Activated naive CD8-positive, alpha-beta T cell treated with anti-CD3 and anti-CD28 coated beads, Interleukin-2, amount 10 ng/mL, durations not matched to agents 7 days and 5 days (primary cell): ENCODE measurements around the gene INTU. TPM values are rescaled to one million over a fixed set of nuclear protein-coding genes. Genes with fewer than 3 reads are reported as not detected.
"Not testable (repeated sequence)": the region's sequence is repeated elsewhere in the genome, so short reads cannot be mapped to it uniquely, and the experiment has no call there.

ENCODE experiments used
- ATAC-seq: fragments of 150-1000 bp; cut with Tn5 transposase; one replicate; pipeline ENCODE4 v1.10.0; 2021; ENCODE audit warnings: low read depth, moderate library complexity
- POLR2A ChIA-PET: fragments of 350-600 bp; sonication (Branson Sonifier 250); formaldehyde crosslinking; loops from one replicate; lab custom pipeline; 2021; ENCODE audit warnings: antibody characterized with exemption; lab: Charles Lee
- DNase-seq: peaks from one replicate; pipeline ENCODE4 v3.0.0; 2021
- H3K27ac Mint-ChIP-seq: one replicate; pipeline ENCODE4 v1.8.0; 2022; ENCODE audit warnings: mild to moderate bottlenecking, mixed read lengths
- H3K27me3 Mint-ChIP-seq: one replicate; pipeline ENCODE4 v1.8.0; 2022; ENCODE audit warnings: mild to moderate bottlenecking, moderate library complexity, mixed read lengths
- H3K36me3 Mint-ChIP-seq: one replicate; pipeline ENCODE4 v1.8.0; 2021; ENCODE audit warnings: mild to moderate bottlenecking, mixed read lengths
- H3K4me1 Mint-ChIP-seq: one replicate; pipeline ENCODE4 v1.8.0; 2021; ENCODE audit warnings: mixed read lengths
- H3K4me3 Mint-ChIP-seq: one replicate; pipeline ENCODE4 v1.8.0; 2022; ENCODE audit warnings: mild to moderate bottlenecking, moderate library complexity, mixed read lengths
- H3K9me3 Mint-ChIP-seq: one replicate; pipeline ENCODE4 v1.8.0; 2021; ENCODE audit warnings: mixed read lengths
- total RNA-seq, 2 experiments: library from RNA; stranded (reverse); gene quantifications; one replicate each; pipeline ENCODE4 v1.2.3, GENCODE V29; 2021

INTU gene
- under 1 TPM; 0.06 to 0.17 TPM for total RNA-seq

DNA sequence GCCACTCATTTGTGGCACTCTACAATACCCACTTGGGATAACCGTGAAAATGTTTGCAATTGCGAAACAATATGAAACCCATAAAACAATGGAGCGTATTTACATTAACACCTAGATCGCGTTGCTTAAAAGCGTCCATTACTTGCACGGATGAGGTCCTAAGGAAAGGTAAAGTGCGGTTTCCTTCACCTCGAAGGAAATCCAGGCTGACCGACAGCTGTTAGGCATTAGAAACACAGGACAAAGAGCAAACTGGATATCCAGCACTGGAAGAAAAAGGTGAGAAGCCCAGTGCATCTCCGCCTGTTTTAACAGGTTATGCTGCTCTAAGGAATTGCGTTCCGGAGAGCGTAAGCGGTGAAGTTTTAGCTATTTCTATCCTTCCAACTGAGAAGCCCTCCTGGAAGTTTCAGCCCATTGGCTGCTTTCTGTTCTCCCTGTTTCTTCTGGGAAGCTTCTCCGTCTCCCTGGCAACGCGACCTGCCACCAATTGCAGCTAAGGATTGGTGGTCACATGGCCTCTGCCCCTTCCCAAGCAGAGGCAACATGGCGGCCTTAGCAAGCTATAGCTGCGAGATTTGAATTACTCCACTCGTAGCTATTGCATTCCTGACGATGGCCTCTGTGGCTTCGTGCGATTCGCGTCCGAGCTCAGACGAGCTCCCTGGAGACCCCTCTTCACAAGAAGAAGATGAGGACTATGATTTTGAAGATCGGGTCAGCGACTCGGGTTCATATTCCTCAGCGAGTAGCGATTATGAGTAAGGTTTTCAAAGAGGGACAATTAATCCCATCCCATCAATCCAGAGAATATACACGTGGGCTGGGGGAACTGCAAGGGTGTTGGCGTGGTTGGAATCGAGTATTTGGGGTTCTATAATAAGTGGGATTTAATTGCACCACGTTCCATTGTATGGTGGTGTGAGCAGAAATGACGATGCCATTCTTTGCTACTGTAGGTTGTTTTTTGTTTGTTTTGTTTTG is at the start of gene INTU:
INTU (plus strand) TSS at position 538 of the 984 bp plus-strand sequence; CDS start at position 616, 78 bp downstream.
- Mint-ChIP-seq H3K9me3 (no peaks in the 10 kb centered on the region), H3K4me1 (peaks cover 9% of the 10 kb centered on the region), H3K27me3 (peaks cover 40% of the 10 kb centered on the region), H3K36me3 (no peaks in the 10 kb centered on the region), H3K4me3 (peak within 1 kb of the TSS; percentile 74), H3K27ac (no peak within 1 kb of the TSS)
- peak; percentile 88 for ATAC-seq
- POLR2A ChIA-PET = no interaction called here
- DNase-seq = peak; percentile 46

DNA sequence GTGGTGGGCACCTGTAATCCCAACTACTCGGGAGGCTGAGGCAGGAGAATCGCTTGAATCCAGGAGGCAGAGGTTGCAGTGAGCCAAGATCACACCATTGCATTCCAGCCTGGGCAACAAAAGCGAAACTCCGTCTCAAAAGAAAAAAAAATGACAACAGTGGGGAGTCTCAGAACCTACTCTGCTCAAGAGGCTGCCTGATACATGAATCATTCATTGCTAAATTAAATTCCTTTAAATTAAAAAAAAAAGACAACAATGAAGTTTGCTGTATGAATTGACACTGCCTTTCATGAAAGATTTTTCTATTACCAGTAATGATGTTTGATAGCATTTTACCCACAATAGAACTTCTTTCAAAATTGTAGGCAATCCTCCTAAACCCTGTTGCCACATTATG is 46.3 kb upstream of the INTU start:
- H3K4me3 Mint-ChIP-seq, H3K27me3 Mint-ChIP-seq, H3K4me1 Mint-ChIP-seq, ATAC-seq, H3K36me3 Mint-ChIP-seq, POLR2A ChIA-PET, H3K27ac Mint-ChIP-seq, H3K9me3 Mint-ChIP-seq, DNase-seq: not testable (repeated sequence)

DNA sequence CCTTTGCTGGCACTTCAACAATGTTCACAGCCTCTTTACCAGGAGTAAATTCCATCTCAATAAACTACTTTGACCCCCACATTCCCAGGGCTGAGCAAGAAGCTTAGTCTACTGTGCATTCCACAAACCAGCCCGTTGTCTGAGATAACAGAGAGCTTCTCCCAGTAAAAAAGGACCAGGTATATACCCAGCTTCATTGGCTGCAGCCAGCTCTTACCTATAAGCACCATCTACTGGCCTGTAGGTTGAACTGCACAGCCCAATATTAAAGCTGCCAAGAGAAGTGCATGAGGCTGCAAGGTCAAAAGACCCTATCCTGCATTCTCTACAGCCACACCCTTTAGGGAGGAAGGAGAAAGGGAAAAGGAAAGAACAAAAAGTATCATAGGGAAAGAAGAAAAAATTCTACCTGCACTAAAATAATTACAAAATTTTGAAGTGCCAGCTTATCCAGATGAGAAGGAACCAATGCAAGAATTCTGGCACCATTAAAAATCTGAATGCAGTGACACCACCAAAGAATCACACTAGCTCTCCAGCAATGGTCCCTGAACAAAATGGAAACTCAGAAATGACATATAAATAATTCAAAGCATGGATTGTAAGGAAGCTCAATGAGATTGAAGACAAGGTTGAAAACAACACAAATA is 45.7 kb upstream of the INTU start:
- Mint-ChIP-seq H3K4me1 (no peaks in the 10 kb centered on the region), H3K4me3 (no peak overlapping the region), H3K27ac (no peak overlapping the region), H3K27me3 (no peaks in the 10 kb centered on the region), H3K9me3 (no peaks in the 10 kb centered on the region), H3K36me3 (no peaks in the 10 kb centered on the region)
- POLR2A ChIA-PET = no interaction called here
- ATAC-seq = peak; percentile 65
- no peak for DNase-seq

DNA sequence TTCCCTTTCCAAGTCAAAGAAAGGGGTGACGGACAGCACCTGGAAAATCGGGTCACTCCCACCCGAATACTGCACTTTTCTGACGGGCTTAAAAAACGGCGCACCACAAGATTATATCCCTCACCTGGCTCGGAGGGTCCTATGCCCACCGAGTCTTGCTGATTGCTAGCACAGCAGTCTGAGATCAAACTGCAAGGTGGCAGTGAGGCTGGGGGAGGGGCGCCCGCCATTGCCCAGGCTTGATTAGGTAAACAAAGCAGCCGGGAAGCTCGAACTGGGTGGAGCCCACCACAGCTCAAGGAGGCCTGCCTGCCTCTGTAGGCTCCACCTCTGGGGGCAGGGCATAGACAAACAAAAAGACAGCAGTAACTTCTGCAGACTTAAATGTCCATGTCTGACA is 43.6 kb upstream of the INTU start:
- DNase-seq, H3K9me3 Mint-ChIP-seq, POLR2A ChIA-PET, H3K27ac Mint-ChIP-seq, H3K4me1 Mint-ChIP-seq, ATAC-seq, H3K27me3 Mint-ChIP-seq, H3K4me3 Mint-ChIP-seq, H3K36me3 Mint-ChIP-seq: not testable (repeated sequence)

DNA sequence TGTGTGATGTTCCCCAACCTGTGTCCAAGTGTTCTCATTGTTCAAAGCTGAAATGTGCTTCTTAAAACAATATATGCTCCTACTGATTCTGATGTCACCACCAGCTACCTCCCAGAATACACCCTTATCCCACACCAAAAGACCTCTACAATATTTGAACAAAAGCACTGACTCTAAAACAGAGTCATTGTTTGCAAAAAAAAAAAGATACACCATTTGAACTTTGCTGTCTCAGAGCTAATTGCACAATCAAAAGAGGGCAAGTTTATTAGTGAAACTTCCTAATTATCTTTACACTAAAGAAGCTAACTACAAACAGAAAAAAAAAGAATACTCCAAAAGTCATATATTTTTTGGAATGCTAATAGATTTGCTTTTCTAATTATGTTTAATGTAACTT is 34.1 kb upstream of the INTU start:
- Mint-ChIP-seq H3K27ac (no peak overlapping the region), H3K9me3 (peaks cover 2% of the 10 kb centered on the region), H3K36me3 (no peaks in the 10 kb centered on the region), H3K4me1 (no peaks in the 10 kb centered on the region), H3K27me3 (peaks cover 6% of the 10 kb centered on the region), H3K4me3 (no peak overlapping the region)
- ATAC-seq (no peak), DNase-seq (no peak)
- POLR2A ChIA-PET = no interaction called here

DNA sequence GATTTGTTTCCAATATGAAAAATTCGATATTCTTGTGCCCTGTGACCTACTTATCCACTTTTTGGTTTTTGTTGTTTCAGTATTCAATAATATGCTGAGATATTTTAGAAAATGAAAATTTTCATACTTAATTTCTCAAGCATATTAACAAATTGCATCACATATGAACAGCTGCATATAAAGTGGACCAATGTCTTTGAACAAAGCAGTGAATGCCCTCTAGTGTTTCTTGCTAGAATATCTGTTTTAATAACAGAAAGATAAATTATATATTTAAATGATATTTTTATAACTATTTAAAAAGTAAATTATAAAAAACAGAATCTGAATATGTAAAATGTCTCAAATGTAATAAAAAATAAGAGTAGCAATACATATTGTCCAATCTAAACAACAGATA is 31.7 kb upstream of the INTU start:
- peaks cover 15% of the 10 kb centered on the region for H3K27me3 Mint-ChIP-seq
- no peak for DNase-seq
- no peak overlapping the region for H3K4me3 Mint-ChIP-seq
- H3K4me1 Mint-ChIP-seq = no peaks in the 10 kb centered on the region
- no peaks in the 10 kb centered on the region for H3K9me3 Mint-ChIP-seq
- H3K36me3 Mint-ChIP-seq = no peaks in the 10 kb centered on the region
- POLR2A ChIA-PET = no interaction called here
- H3K27ac Mint-ChIP-seq = no peak overlapping the region
- ATAC-seq = no peak

DNA sequence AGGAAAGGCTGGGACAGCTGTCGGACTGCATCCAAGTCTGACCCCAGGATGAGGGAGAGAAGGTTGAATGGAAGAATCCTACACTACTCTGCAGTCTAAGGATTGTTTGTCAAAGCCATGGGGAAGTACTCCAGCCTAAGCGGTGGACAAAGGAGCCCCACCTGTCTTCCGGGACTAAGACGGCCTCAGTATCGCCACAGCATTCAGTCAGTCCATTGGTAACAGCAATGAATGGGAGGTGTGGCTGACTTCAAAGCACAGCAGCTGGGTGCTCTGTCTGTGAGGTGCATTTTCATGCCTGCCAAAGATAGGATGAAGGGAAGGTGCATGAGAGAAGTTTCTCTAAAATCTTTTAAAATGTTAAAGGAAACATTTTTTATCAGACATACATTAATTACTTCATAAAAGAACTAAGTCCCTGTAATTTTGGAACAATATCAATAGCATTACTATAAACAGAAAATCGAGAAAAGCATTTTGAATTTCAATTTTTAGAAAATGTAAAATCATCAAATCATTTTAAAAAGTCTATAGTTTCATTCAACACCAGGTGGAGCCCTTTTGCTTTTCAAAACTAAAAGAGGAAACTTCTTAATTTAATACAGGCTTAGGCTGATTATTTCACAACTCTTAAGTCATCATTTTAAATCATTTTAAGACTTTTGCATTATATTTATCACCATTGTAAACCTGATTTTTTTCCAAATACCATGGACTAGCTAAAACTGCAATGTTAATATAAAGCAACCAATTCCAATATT is 27.6 kb upstream of the INTU start:
- Mint-ChIP-seq H3K36me3 (no peaks in the 10 kb centered on the region), H3K4me3 (no peak overlapping the region), H3K27ac (no peak overlapping the region), H3K4me1 (no peaks in the 10 kb centered on the region), H3K27me3 (peaks cover 17% of the 10 kb centered on the region), H3K9me3 (no peaks in the 10 kb centered on the region)
- POLR2A ChIA-PET = no interaction called here
- ATAC-seq (no peak), DNase-seq (no peak)

DNA sequence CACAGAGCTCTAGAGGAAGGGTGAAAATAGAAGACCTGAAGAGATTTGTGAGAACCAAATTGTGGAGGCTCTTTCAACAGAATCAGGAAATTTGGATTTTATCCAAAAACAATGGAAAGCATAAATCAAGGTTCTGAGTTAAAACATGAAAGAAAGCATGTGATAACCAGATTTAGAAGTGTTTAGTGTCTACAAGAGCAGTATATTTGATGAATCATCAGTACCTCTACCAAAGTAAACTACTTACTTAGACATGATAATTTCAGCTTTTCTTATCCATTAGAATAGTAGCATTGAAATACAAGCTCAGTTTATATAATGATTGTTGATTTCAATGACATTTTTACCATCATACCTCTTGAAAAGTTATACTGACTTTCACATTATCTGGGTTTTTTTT is 25.9 kb upstream of the INTU start:
- ATAC-seq (no peak), DNase-seq (no peak)
- no peaks in the 10 kb centered on the region for H3K36me3 Mint-ChIP-seq
- H3K27me3 Mint-ChIP-seq = peaks cover 16% of the 10 kb centered on the region
- no peak overlapping the region for H3K27ac Mint-ChIP-seq
- no peak overlapping the region for H3K4me3 Mint-ChIP-seq
- no peaks in the 10 kb centered on the region for H3K4me1 Mint-ChIP-seq
- no peaks in the 10 kb centered on the region for H3K9me3 Mint-ChIP-seq
- POLR2A ChIA-PET = no interaction called here

DNA sequence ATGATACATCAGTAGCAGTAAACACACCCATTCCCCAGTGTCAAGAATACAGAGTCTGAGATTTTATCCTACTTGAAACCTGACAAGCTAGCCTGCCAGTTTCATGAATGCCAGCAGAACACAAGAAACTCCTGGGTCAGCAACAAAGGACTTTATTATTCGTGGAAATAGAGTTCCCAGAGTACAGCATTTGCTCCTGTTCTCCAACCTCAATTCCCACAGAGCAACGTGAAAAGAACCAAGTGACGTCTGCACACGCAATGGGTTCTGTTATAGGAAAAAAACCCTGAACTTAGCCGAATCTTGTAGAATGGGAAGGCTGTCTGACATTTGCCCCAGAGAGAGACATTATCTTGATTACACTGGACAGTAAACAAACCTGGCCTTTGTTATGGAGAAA is 23.3 kb upstream of the INTU start:
- Mint-ChIP-seq H3K27ac (no peak overlapping the region), H3K4me1 (no peaks in the 10 kb centered on the region), H3K36me3 (no peaks in the 10 kb centered on the region), H3K4me3 (no peak overlapping the region), H3K27me3 (peaks cover 13% of the 10 kb centered on the region), H3K9me3 (no peaks in the 10 kb centered on the region)
- POLR2A ChIA-PET = no interaction called here
- ATAC-seq = no peak
- no peak for DNase-seq

DNA sequence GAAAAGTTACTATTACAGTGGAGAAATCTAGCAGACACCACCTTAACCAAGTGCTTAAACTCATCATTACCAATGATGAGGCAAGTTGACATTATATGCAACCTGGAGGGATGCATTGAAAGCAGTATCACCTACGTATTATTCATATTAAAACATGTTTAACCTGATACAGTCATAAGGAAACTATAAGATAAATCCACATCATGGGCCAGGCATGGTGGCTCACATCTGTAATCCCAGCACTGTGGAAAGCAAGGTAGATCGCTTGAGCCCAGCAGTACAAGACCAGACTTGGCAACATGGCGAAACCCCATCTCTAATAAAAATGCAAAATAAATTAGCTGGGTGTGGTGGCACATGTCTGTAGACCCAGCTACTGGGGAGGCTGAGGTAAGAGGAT is 22.3 kb upstream of the INTU start:
- ATAC-seq (no peak), DNase-seq (no peak)
- Mint-ChIP-seq H3K36me3 (no peaks in the 10 kb centered on the region), H3K4me1 (no peaks in the 10 kb centered on the region), H3K27me3 (peaks cover 5% of the 10 kb centered on the region), H3K27ac (no peak overlapping the region), H3K4me3 (no peak overlapping the region), H3K9me3 (no peaks in the 10 kb centered on the region)
- POLR2A ChIA-PET = no interaction called here

DNA sequence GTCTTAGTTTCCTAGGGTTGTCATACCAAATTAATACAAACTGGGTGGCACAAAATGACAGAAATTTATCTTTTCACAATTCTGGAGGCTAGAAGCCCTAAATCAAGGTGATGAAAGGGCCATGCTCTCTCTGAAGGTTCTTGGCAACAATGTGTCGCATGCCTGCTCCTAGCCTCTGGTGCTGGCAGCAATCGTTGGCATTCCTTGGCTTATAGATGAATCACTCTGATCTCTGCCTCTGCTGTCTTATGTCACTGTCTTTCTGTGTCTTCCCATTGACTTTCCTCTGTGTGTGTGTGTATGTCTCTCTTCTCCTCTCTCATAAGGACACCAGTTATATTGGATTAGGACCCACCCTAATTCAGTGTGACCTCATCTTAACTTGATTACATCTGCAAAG is 15.9 kb upstream of the INTU start:
- H3K36me3 Mint-ChIP-seq = no peaks in the 10 kb centered on the region
- H3K4me3 Mint-ChIP-seq = no peak overlapping the region
- peaks cover 23% of the 10 kb centered on the region for H3K27me3 Mint-ChIP-seq
- no peak overlapping the region for H3K27ac Mint-ChIP-seq
- ATAC-seq (no peak), DNase-seq (no peak)
- POLR2A ChIA-PET = no interaction called here
- H3K9me3 Mint-ChIP-seq = peaks cover 4% of the 10 kb centered on the region
- no peaks in the 10 kb centered on the region for H3K4me1 Mint-ChIP-seq

DNA sequence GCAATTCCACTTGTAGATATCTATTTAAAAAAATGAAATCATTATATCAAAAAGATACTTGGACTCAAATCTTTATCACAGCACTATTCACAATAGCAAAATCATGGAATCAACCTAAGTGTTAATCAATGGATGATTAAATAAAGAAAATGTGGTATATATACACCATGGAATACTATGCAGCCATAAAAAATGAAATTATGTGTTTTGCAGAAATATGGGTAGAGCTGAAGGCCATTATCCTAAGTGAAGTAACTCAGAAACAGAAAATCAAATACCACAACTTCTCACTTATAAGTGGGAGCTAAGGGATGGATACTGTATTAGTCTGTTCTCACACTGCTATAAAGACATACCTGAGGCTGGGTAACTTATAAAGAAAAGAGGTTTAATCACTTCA is 14.3 kb upstream of the INTU start:
- no peak for DNase-seq
- ATAC-seq = no peak
- Mint-ChIP-seq H3K27ac (no peak overlapping the region), H3K4me3 (no peak overlapping the region), H3K36me3 (no peaks in the 10 kb centered on the region), H3K4me1 (no peaks in the 10 kb centered on the region), H3K9me3 (peaks cover 4% of the 10 kb centered on the region), H3K27me3 (peaks cover 32% of the 10 kb centered on the region)
- POLR2A ChIA-PET = no interaction called here

DNA sequence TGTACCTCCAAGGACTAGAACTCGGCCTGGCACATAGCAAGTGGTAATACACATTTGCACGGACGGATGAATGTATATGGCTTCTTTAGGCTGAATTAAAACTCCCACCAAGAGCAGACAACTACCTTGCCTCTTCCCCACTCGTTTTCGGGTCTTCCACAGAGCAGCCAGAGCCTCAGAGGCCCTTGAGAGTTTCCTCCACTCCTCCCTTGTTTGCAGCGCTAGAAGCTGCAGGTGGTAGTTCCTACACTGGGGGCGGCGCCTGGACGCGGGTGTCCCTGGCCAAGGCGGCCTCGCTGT is 10.2 kb upstream of the INTU start:
- no peak for ATAC-seq
- Mint-ChIP-seq H3K9me3 (peaks cover 4% of the 10 kb centered on the region), H3K4me1 (peaks cover 3% of the 10 kb centered on the region), H3K36me3 (no peaks in the 10 kb centered on the region), H3K27ac (no peak overlapping the region), H3K4me3 (peak overlapping the region; percentile 47), H3K27me3 (peaks cover 52% of the 10 kb centered on the region)
- DNase-seq = no peak
- POLR2A ChIA-PET = no interaction called here
